Measurements from ENCODE around the gene GRM4. TPM values are rescaled to one million over a fixed set of nuclear protein-coding genes. Genes with fewer than 3 reads are reported as not detected.
"Not testable (repeated sequence)": the region's sequence is repeated elsewhere in the genome, so short reads cannot be mapped to it uniquely, and the experiment has no call there.

GRM4 gene
- total RNA-seq, 1 experiment from 2014 or later, result not detected

DNA sequence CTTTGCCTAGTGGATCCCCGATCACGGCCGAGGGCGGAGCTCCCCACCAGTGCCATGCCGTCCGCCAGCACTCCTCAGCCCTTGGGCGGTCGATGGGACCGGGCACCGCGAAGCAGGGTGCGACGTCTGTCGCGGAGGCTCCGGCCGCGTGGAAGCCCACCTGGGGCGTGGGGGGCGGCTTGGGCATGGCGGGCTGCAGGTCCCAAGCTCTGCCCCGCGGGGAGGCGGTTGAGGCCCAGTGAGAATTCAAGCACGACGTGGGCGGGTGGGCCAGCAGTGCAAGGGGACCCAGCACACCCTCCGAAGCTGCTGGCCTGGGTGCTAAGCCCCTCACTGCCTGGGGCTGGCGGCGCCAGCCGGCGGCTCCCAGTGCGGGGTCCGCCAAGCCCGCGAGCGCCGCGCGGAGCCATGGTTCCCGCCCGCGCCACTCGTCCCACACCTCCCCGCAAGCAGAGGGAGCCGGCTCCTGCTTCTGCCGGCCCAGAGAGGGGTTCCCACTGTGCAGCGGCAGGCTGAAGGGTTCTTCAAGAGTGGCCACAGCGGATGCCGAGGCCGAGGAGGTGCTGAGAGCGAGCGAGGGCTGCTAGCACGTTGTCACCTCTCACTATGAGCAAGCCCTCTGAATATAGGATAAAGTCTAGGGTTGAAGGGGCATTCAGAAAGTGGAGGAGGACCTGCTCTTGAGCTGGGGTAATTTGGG, 128.6 kb downstream of the GRM4 start:
- Mint-ChIP-seq H3K4me3 (ENCODE audit: low read depth, unreplicated experiment) (no peak overlapping the region), H3K27me3 (ENCODE audit: unreplicated experiment) (peaks cover 44% of the 10 kb centered on the region), H3K36me3 (ENCODE audit: insufficient read depth, unreplicated experiment) (no peaks in the 10 kb centered on the region), H3K27ac (ENCODE audit: unreplicated experiment) (no peak overlapping the region), H3K9me3 (ENCODE audit: low read depth, unreplicated experiment) (no peaks in the 10 kb centered on the region), H3K4me1 (ENCODE audit: low read depth, unreplicated experiment) (peaks cover 6% of the 10 kb centered on the region)
- intact Hi-C loops (cut with micrococcal nuclease; ENCODE audit: unreplicated experiment), result no loop called here
- no peak for DNase-seq
- TF ChIP-seq, protein P1, sequence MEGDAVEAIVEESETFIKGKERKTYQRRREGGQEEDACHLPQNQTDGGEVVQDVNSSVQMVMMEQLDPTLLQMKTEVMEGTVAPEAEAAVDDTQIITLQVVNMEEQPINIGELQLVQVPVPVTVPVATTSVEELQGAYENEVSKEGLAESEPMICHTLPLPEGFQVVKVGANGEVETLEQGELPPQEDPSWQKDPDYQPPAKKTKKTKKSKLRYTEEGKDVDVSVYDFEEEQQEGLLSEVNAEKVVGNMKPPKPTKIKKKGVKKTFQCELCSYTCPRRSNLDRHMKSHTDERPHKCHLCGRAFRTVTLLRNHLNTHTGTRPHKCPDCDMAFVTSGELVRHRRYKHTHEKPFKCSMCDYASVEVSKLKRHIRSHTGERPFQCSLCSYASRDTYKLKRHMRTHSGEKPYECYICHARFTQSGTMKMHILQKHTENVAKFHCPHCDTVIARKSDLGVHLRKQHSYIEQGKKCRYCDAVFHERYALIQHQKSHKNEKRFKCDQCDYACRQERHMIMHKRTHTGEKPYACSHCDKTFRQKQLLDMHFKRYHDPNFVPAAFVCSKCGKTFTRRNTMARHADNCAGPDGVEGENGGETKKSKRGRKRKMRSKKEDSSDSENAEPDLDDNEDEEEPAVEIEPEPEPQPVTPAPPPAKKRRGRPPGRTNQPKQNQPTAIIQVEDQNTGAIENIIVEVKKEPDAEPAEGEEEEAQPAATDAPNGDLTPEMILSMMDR (IDR thresholded peaks at IDR 0.05; ENCODE audit: unreplicated experiment), result no peak
- CTCF ChIA-PET, result no interaction called here
- BruUV-seq (replicated peaks), result no TSS peak

DNA sequence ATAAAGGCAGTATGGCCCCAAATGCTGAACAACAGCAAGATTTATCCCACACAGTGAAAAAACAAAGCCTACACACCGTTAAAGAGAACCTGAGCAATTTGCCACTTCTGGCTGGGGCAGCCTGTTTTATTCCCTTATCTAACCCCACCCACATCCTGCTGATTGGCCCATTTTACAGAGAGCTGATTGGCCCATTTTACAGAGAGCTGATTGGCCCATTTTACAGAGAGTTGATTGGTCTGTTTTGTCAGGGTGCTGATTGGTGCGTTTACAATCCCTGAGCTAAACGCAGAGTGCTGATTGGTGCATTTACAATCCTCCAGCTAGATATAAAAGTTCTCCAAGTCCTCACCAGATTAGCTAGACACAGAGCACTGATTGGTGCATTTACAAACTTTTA, 129.3 kb downstream of the GRM4 start:
- H3K4me3 Mint-ChIP-seq (ENCODE audit: low read depth, unreplicated experiment); BruUV-seq (replicated peaks); H3K36me3 Mint-ChIP-seq (ENCODE audit: insufficient read depth, unreplicated experiment); H3K4me1 Mint-ChIP-seq (ENCODE audit: low read depth, unreplicated experiment); DNase-seq; H3K27ac Mint-ChIP-seq (ENCODE audit: unreplicated experiment); H3K9me3 Mint-ChIP-seq (ENCODE audit: low read depth, unreplicated experiment); CTCF ChIA-PET; intact Hi-C loops (cut with micrococcal nuclease; ENCODE audit: unreplicated experiment): not testable (repeated sequence)
- H3K27me3 Mint-ChIP-seq (ENCODE audit: unreplicated experiment), result peaks cover 37% of the 10 kb centered on the region

DNA sequence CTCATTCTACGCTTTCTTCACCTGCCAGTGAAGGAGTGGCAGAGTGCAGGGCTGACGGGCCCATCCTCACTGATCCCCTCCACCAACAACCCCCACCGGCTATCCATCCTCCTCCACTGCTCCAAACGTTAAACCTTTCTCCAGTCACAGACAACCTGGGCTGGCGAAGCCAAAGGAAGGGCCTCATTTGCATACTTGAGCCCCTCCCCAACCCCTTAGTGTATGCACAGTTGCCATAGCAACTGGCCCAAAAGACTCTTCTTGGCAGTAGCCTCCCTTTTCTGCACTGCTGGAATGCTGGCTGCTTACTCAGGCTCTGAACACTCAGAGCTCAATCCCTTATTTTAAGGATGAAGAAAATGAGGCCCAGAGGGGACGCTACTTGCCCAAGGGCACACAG, 130.3 kb downstream of the GRM4 start:
- TF ChIP-seq, protein P1 (IDR thresholded peaks at IDR 0.05; ENCODE audit: unreplicated experiment), result no peak
- no TSS peak for BruUV-seq (replicated peaks)
- intact Hi-C loops (cut with micrococcal nuclease; ENCODE audit: unreplicated experiment), result no loop called here
- CTCF ChIA-PET, result no interaction called here
- Mint-ChIP-seq H3K4me1 (ENCODE audit: low read depth, unreplicated experiment) (no peaks in the 10 kb centered on the region), H3K36me3 (ENCODE audit: insufficient read depth, unreplicated experiment) (no peaks in the 10 kb centered on the region), H3K4me3 (ENCODE audit: low read depth, unreplicated experiment) (no peak overlapping the region), H3K27ac (ENCODE audit: unreplicated experiment) (no peak overlapping the region), H3K27me3 (ENCODE audit: unreplicated experiment) (peaks cover 27% of the 10 kb centered on the region), H3K9me3 (ENCODE audit: low read depth, unreplicated experiment) (no peaks in the 10 kb centered on the region)
- no peak for DNase-seq

DNA sequence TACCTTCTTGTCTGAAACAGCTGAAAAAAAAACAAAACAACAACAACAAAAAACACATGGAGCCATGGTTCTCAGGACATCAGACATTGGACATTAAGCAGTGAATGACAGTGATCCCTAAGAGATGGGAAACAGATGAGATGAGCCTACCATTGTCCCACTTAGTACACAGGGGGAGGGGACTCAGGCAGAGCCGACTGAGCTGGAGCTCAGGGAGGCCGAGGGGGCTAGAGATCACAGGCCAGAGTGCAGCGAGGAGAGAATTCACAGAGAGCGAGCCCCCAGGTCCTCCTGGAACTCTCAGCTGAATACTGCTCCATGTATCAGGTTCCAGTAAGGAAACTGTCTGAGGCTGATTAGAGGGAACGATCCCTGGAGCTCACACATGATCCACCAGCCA, 134.6 kb downstream of the GRM4 start:
- Mint-ChIP-seq H3K4me3 (ENCODE audit: low read depth, unreplicated experiment) (no peak overlapping the region), H3K36me3 (ENCODE audit: insufficient read depth, unreplicated experiment) (no peaks in the 10 kb centered on the region), H3K9me3 (ENCODE audit: low read depth, unreplicated experiment) (no peaks in the 10 kb centered on the region), H3K27me3 (ENCODE audit: unreplicated experiment) (no peaks in the 10 kb centered on the region), H3K4me1 (ENCODE audit: low read depth, unreplicated experiment) (no peaks in the 10 kb centered on the region), H3K27ac (ENCODE audit: unreplicated experiment) (no peak overlapping the region)
- DNase-seq, result no peak
- intact Hi-C loops (cut with micrococcal nuclease; ENCODE audit: unreplicated experiment), result no loop called here
- no TSS peak for BruUV-seq (replicated peaks)
- CTCF ChIA-PET, result interaction anchor here (0.6 to 1.5 kb wide), 3 partner anchors 8 to 500 kb away, joined by 3 to 4 read pairs (median 3); no protein-coding TSS in a partner anchor
- TF ChIP-seq, protein P1 (IDR thresholded peaks at IDR 0.05; ENCODE audit: unreplicated experiment), result no peak

DNA sequence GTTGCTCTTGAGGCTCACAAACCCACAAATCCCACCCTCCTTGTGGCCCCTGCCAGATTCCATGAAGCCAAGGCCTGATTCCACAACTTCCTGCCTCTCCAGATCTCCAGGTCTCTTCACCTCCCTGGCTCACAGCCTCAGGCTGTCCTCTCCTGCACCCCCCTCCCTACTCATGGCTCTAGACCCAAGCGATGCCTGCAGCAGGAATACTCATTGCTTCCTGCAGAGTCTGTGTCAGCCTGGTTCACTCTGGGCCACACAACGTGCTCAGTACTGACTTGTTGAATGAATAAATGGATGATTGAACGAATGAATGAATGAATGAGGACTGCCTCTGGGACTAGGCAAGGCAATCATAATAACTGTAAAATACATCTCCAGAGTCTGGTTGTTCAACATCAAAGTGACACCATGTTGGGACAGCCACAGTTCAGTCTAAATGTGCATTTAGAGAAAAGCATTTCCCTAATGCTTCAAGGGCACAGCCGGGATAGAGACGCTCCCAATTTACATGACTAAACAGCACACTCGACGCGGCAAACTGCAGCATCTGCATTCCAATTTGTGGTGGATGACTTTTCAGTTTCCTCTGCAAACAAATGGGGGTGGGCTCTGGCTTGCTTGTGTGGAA, 139.9 kb downstream of the GRM4 start:
- BruUV-seq (replicated peaks), result no TSS peak
- intact Hi-C loops (cut with micrococcal nuclease; ENCODE audit: unreplicated experiment), result no loop called here

More for the DNA sequence above, 139.9 kb downstream of the GRM4 start:
- H3K27me3 Mint-ChIP-seq (ENCODE audit: unreplicated experiment), result peaks cover 38% of the 10 kb centered on the region
- CTCF ChIA-PET, result no interaction called here
- H3K4me1 Mint-ChIP-seq (ENCODE audit: low read depth, unreplicated experiment), result no peaks in the 10 kb centered on the region
- H3K36me3 Mint-ChIP-seq (ENCODE audit: insufficient read depth, unreplicated experiment), result no peaks in the 10 kb centered on the region
- TF ChIP-seq, protein P1 (IDR thresholded peaks at IDR 0.05; ENCODE audit: unreplicated experiment), result no peak
- DNase-seq, result no peak
- no peak overlapping the region for H3K27ac Mint-ChIP-seq (ENCODE audit: unreplicated experiment)
- no peak overlapping the region for H3K4me3 Mint-ChIP-seq (ENCODE audit: low read depth, unreplicated experiment)
- H3K9me3 Mint-ChIP-seq (ENCODE audit: low read depth, unreplicated experiment), result peaks cover 3% of the 10 kb centered on the region
